Activated T-helper 17 cell treated with anti-CD3 and anti-CD28 coated beads, Interleukin-2, amount 50 U/mL, for 72 hours (primary cell): ENCODE measurements around the gene NBPF6. TPM values are rescaled to one million over a fixed set of nuclear protein-coding genes. Genes with fewer than 3 reads are reported as not detected.
"Not testable (repeated sequence)": the region's sequence is repeated elsewhere in the genome, so short reads cannot be mapped to it uniquely, and the experiment has no call there.

ENCODE experiments used
- ATAC-seq: fragments of 150-1000 bp; cut with Tn5 transposase; replicated peaks from 2 replicates; pipeline ENCODE4 v1.10.0; 2021; ENCODE audit warnings: mild to moderate bottlenecking, moderate library complexity
- H3K27ac Mint-ChIP-seq: one replicate; pipeline ENCODE4 v1.8.0; 2022; ENCODE audit warnings: mixed read lengths
- H3K27me3 Mint-ChIP-seq: one replicate; pipeline ENCODE4 v1.8.0; 2022; ENCODE audit warnings: mixed read lengths
- H3K36me3 Mint-ChIP-seq: one replicate; pipeline ENCODE4 v1.8.0; 2022; ENCODE audit warnings: low read depth, mild to moderate bottlenecking, mixed read lengths
- H3K4me1 Mint-ChIP-seq: one replicate; pipeline ENCODE4 v1.8.0; 2022; ENCODE audit warnings: mixed read lengths
- H3K4me3 Mint-ChIP-seq: one replicate; pipeline ENCODE4 v1.8.0; 2022; ENCODE audit warnings: mild to moderate bottlenecking, mixed read lengths
- H3K9me3 Mint-ChIP-seq: one replicate; pipeline ENCODE4 v1.8.0; 2022; ENCODE audit warnings: mixed read lengths
- total RNA-seq, 2 donors: library from RNA; stranded (reverse); gene quantifications; one replicate each; pipeline ENCODE4 v1.2.3, GENCODE V29; 2022

Gene NBPF6
- total RNA-seq, 2 donors from 2014 or later: not detected

- not testable (repeated sequence) for H3K4me3 Mint-ChIP-seq, H3K27me3 Mint-ChIP-seq, H3K27ac Mint-ChIP-seq, H3K9me3 Mint-ChIP-seq, H3K4me1 Mint-ChIP-seq, H3K36me3 Mint-ChIP-seq, ATAC-seq
Observed at GRCh38 chr1:108513914-108514313, 63.8 kb downstream of the NBPF6 start.

- H3K27ac Mint-ChIP-seq, H3K36me3 Mint-ChIP-seq: not testable (repeated sequence)
Observed at GRCh38 chr1:108517301-108517897, 67.3 kb downstream of the NBPF6 start.

More at GRCh38 chr1:108517301-108517897, 67.3 kb downstream of the NBPF6 start:
- not testable (repeated sequence) for H3K27me3 Mint-ChIP-seq, H3K4me3 Mint-ChIP-seq, H3K9me3 Mint-ChIP-seq, ATAC-seq, H3K4me1 Mint-ChIP-seq

Other genes with a start within 250 kb of the NBPF6 start
- 10 to 100 TPM; 16.0 to 27.3 TPM for gene SLC25A24, start 250.0 kb upstream of the NBPF6 start, total RNA-seq
- gene NBPF4, start 206.3 kb upstream of the NBPF6 start, total RNA-seq: not detected
- 1 to 10 TPM; 6.7 to 7.0 TPM for gene EEIG2, start 109.8 kb downstream of the NBPF6 start, total RNA-seq
- 10 to 100 TPM; 17.5 to 21.6 TPM for gene HENMT1, start 210.8 kb downstream of the NBPF6 start, total RNA-seq
- 10 to 100 TPM; 70.3 to 70.6 TPM for gene PRPF38B, start 242.0 kb downstream of the NBPF6 start, total RNA-seq